Esophagus muscularis mucosa (tissue), 4 donors: ENCODE results near the gene ADORA1. TPM values are rescaled to one million over a fixed set of nuclear protein-coding genes. Genes with fewer than 3 reads are reported as not detected.

Experiments
- DNase-seq: peaks from one replicate; pipeline ENCODE4 v3.0.0-alpha.2; 2017; ENCODE audit errors: extremely low spot score
- H3K27ac ChIP-seq, 4 donors: fragments of 200-600 bp; sonication (generic); replicated peaks in 1 of 4; 1 replicate in 3 of 4; 2 replicates in 1 of 4; pipeline ENCODE4 v1.5.1; 2016 to 2019; ENCODE audit warnings: mild to moderate bottlenecking in 1 of 4
- H3K27me3 ChIP-seq, 4 donors: fragments of 200-600 bp; sonication (generic); one replicate each; pipeline versions ENCODE4 v1.5.1 to v1.6.0; 2016 to 2019
- H3K36me3 ChIP-seq, 4 donors: fragments of 200-600 bp; sonication (generic); one replicate each; pipeline ENCODE4 v1.5.1; 2016 to 2019
- H3K4me1 ChIP-seq, 4 donors: fragments of 200-600 bp; sonication (generic); one replicate each; pipeline ENCODE4 v1.5.1; 2016 to 2019
- H3K4me3 ChIP-seq, 4 donors: fragments of 200-600 bp; sonication (generic); 1 replicate in 2 of 4; 2 replicates in 2 of 4; pipeline ENCODE4 v1.5.1; 2016 to 2019; ENCODE audit warnings: mild to moderate bottlenecking in 4 of 4, moderate library complexity in 1 of 4
- H3K9me3 ChIP-seq, 4 donors: fragments of 200-600 bp; sonication (generic); 1 replicate in 3 of 4; 2 replicates in 1 of 4; pipeline ENCODE4 v1.5.1; 2016 to 2019
- CTCF ChIP-seq, 3 experiments: fragments of 200-600 bp in 2 of 3; fragments of 450-650 bp in 1 of 3; sonication (generic) in 2 of 3; IDR thresholded peaks; one replicate each; pipeline ENCODE4 v1.5.1; 2017 to 2019; ENCODE audit warnings: antibody characterized with exemption in 3 of 3, mild to moderate bottlenecking in 2 of 3, moderate library complexity in 1 of 3
- EP300 ChIP-seq: sonication (generic); formaldehyde crosslinking; IDR thresholded peaks from one replicate; pipeline ENCODE4 v1.6.1; 2017; ENCODE audit warnings: antibody characterized with exemption
- POLR2A ChIP-seq: fragments of 450-650 bp; IDR thresholded peaks from one replicate; pipeline ENCODE4 v1.6.1; 2017; ENCODE audit warnings: antibody characterized with exemption, moderate library complexity, mild to moderate bottlenecking, low read depth
- POLR2AphosphoS5 ChIP-seq, 2 donors: sonication (generic); formaldehyde crosslinking; IDR thresholded peaks; one replicate each; pipeline ENCODE4 v1.6.1; 2017; ENCODE audit warnings: antibody characterized with exemption in 2 of 2
- WGBS: methylation state at CpG from one replicate; pipeline ENCODE4 v1.1.5; 2018; 5-methylcytosine and 5-hydroxymethylcytosine counted together
- intact Hi-C: fragments of 100-400 bp; cut with DNase I; formaldehyde crosslinking; loops from one replicate; pipeline ENCODE4 v1.15.1; 2023
- total RNA-seq, 4 donors: library from RNA; depleted of rRNA; stranded (reverse); fragments of >200 nt; gene quantifications; one replicate each; pipeline versions ENCODE4 v1.1.0 to v1.2.1, GENCODE V29; 2016

The ADORA1 gene
- total RNA-seq, 4 donors from 2014 or later = 0.34 to 1.7 (median 0.80) TPM

- TF ChIP-seq EP300 (no peak), CTCF (IDR thresholded peaks at IDR 0.05) (no peak), POLR2AphosphoS5 (IDR thresholded peaks at IDR 0.05) (no peak), POLR2A (no peak)
- no peak for DNase-seq
- Histone ChIP-seq H3K4me1 (peaks cover 9 to 40% (median 17%) of the 10 kb centered on the region in 4 donors), H3K27me3 (peaks cover 0 to 8% (median 0%) of the 10 kb centered on the region in 4 donors), H3K4me3 (no peak overlapping the region), H3K27ac (peak overlapping the region; percentile 40 to 72 (median 45)), H3K9me3 (no peaks in the 10 kb centered on the region), H3K36me3 (no peaks in the 10 kb centered on the region)
- 87% methylated on average over 6 of the region's 6 CpGs for WGBS
- intact Hi-C loops = no loop called here
These were observed 71.9 kb downstream of the ADORA1 start for GRCh38 chr1:203199481-203199815.

DNA sequence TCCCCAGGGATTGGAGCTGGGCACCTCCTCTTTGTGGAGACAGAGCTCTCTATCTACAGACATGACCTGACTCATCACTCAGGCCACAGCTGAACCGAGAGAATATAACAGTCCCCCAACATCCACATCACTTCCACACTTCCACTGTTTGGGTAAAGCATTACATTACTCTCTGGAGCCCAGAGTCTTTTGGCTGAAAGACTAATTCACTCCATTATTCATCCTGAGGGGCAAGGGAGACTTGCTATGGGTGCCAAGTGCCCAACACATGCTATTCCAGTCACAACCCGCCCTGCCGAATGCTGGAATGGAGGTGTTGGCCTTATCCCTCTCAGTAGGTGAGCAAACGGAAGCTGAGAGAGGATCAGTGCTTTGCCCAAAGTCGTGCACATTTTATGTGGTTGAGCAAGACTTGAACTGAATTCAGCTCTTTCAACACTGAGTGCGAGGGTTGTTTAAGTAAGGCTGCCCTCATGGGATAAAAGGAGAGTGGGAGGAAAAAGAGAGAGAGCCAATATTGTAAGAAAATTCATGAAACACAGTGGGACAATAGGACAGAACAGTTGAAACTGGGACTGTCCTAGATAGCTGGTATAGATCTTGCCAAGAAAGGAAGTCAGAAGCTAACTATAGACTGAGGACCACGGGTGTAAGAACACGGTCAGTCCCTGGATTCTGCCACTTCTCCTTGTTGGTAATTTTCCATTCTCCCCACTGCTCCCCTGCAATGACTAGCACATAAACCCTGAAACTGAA is 72.5 kb downstream of the ADORA1 start:
- intact Hi-C loops = no loop called here
- TF ChIP-seq POLR2AphosphoS5 (IDR thresholded peaks at IDR 0.05) (peak in 1 of 2 donors; percentile 50), EP300 (no peak)
- Histone ChIP-seq H3K4me1 (peaks cover 9 to 40% (median 17%) of the 10 kb centered on the region in 4 donors), H3K4me3 (no peak overlapping the region), H3K27me3 (peaks cover 0 to 11% (median 0%) of the 10 kb centered on the region in 4 donors), H3K27ac (peak overlapping the region; percentile 40 to 72 (median 45)), H3K36me3 (no peaks in the 10 kb centered on the region), H3K9me3 (no peaks in the 10 kb centered on the region)
- 46% methylated on average over 8 of the region's 8 CpGs for WGBS
- no peak for DNase-seq

DNA sequence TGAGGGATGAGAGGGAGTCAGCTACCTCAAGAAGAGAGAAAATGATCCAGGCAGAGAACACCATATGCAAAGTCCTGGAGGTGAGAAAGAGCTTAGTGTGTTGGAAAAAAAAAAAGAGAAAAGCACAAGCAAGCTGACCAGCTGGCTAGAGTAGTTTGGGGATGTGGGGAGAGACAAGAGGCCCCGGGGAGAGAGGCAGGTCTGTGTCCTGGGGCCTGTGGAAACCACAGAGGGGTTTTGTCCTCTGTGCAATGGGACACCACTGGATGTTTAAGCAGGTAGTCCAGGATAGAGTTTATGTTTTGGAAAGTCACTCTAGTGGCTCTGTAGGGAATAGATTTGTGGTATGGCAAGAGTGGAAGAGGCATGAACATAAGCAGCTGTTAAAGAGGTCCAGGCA is 73.4 kb downstream of the ADORA1 start:
- Histone ChIP-seq H3K27ac (peak overlapping the region; percentile 40 to 49 (median 45)), H3K27me3 (peaks cover 0 to 11% (median 0%) of the 10 kb centered on the region in 4 donors), H3K36me3 (no peaks in the 10 kb centered on the region), H3K4me3 (no peak overlapping the region), H3K4me1 (peaks cover 9 to 40% (median 17%) of the 10 kb centered on the region in 4 donors), H3K9me3 (no peaks in the 10 kb centered on the region)
- intact Hi-C loops = no loop called here
- DNase-seq = no peak
- WGBS = 67% methylated on average over 1 of the region's 1 CpG
- TF ChIP-seq POLR2A = no peak
- TF ChIP-seq CTCF (IDR thresholded peaks at IDR 0.05) = no peak
- TF ChIP-seq POLR2AphosphoS5 (IDR thresholded peaks at IDR 0.05) = no peak
- no peak for TF ChIP-seq EP300

DNA sequence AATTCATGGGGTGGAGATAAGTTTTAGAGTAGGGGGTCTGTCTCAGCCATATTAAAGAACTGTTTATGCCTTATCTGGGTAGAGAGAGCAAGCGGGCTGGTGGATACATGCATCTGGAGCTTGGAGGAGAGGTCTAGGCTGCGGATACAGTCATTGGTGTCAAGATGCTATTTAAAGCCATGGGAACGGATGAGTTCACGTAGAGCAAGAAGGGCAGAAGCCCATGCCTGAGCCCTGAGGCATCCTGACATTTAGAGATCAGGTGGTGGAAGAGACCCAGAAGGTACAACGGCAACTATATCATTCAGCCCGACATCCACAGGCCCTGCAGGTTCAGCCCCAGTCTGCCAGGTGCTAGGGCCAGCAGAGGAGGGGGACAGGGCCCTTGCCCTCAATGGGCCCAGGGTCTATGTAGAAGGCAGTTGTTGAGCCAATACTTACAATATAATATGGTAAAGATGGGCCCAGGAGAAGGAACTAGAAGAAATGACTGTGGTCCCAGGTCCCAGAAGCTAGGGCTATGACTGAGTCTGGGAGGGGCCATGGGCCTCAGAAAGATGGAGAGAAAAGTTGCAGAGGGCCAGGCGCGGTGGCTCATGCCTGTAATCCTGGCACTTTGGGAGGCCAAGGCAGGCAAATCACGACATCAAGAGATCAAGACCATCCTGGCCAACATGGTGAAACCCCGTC is 74.1 kb downstream of the ADORA1 start:
- peak overlapping the region; percentile 37 to 75 (median 54) for H3K27ac ChIP-seq
- WGBS = 82% methylated on average over 9 of the region's 10 CpGs

More for the DNA sequence above, 74.1 kb downstream of the ADORA1 start:
- no peak overlapping the region for H3K4me3 ChIP-seq
- peaks cover 9 to 40% (median 17%) of the 10 kb centered on the region in 4 donors for H3K4me1 ChIP-seq
- H3K27me3 ChIP-seq = peaks cover 0 to 11% (median 0%) of the 10 kb centered on the region in 4 donors
- TF ChIP-seq EP300 = no peak
- no peak for TF ChIP-seq POLR2AphosphoS5 (IDR thresholded peaks at IDR 0.05)
- TF ChIP-seq POLR2A = no peak
- no peak for TF ChIP-seq CTCF (IDR thresholded peaks at IDR 0.05)
- H3K36me3 ChIP-seq = no peaks in the 10 kb centered on the region
- no peaks in the 10 kb centered on the region for H3K9me3 ChIP-seq
- intact Hi-C loops = no loop called here
- no peak for DNase-seq
